ENCODE results near the gene FLG2. TPM values are rescaled to one million over a fixed set of nuclear protein-coding genes. Genes with fewer than 3 reads are reported as not detected.
"Not testable (repeated sequence)": the region's sequence is repeated elsewhere in the genome, so short reads cannot be mapped to it uniquely, and the experiment has no call there.

FLG2 gene
- total and polyA plus RNA-seq, 9 of the 15 experiments (the other 6 are each of a cell fraction or from before 2014, with no cell fraction given): not detected

DNA sequence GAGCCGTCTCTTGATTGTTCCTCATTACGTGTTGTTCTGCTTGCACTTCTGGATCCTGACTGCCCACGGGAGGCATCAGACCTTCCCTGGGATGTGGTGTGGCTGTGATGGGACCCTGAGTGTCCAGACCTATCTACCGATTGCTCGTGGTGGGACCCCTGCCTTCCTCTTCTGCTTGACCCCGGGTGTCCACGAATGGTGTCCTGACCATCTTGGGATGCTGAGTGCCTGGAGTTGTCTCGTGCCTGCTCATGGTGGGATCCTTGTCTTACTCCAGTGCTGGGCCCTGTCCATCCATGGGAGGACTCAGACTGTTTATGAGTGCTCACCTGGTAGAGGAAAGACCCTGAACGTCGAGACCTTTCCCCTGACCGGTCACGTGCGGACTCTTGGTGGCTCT, 47.6 kb downstream of the FLG2 start:
- H4K20me1 ChIP-seq (replicated peaks; ENCODE audit: control insufficient read depth, insufficient read depth, low read length); BruUV-seq (replicated peaks); H3K9me1 ChIP-seq (ENCODE audit: control insufficient read depth, insufficient read depth, low read length); H2AFZ ChIP-seq (ENCODE audit: low read depth, low read length); intact Hi-C loops (cut with micrococcal nuclease); CTCF ChIA-PET (ENCODE audit: low intra/inter-chr PET ratio); H3K36me3 ChIP-seq (ENCODE audit: control insufficient read depth, insufficient read depth, low read length); H3K4me2 ChIP-seq (ENCODE audit: insufficient read depth, low read length); H3K79me2 ChIP-seq (ENCODE audit: control insufficient read depth, insufficient read depth, low read length); ATAC-seq; H3K4me1 ChIP-seq (replicated peaks in 1 of 2; ENCODE audit: control insufficient read depth in 2 of 2, insufficient read depth in 2 of 2, low read length in 2 of 2); H3K9me3 ChIP-seq (replicated peaks; ENCODE audit: control insufficient read depth, insufficient read depth, low read depth, low read length); FAIRE-seq; H3K27ac ChIP-seq (ENCODE audit: extremely low read depth, low read depth, low read length); H3K4me3 ChIP-seq; in situ Hi-C loops (cut with MboI); POLR2A ChIA-PET; DNase-seq (ENCODE audit: extremely low read depth in 1 of 4, low spot score in 3 of 4); H3K9ac ChIP-seq (ENCODE audit: insufficient read depth in 1 of 2, low read depth in 2 of 2, low read length in 2 of 2): not testable (repeated sequence)
- 0% methylated on average over 10 of the region's 13 CpGs for WGBS (ENCODE audit: insufficient coverage, low coverage, missing lambda C conversion rate)
- H3K27me3 ChIP-seq (ENCODE audit: control insufficient read depth in 2 of 2, insufficient read depth in 2 of 2, low read length in 2 of 2): peaks cover 0 to 38% of the 10 kb centered on the region in 2 experiments; a peak in 2 of 5 replicates

DNA sequence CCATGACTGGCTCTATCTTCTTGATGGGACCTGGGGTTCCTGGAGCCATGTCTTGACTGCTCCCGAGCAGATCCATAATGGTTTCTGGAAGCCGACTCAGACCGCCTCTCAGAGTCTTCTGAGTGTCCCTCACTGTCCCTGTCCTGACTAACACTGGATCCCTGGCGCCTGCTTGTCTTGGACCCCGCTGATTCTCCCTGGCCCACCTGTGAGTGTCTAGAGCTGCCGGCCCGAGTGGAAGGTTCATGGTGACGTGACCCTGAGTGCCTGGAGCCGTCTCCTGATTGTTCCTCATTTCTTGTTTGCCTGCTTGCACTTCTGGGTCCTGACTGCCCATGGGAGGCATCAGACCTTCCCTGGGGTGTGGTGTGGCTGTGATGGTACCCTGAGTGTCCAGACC, 49.9 kb downstream of the FLG2 start:
- Histone ChIP-seq H4K20me1 (replicated peaks; ENCODE audit: control insufficient read depth, insufficient read depth, low read length) (no peaks in the 10 kb centered on the region), H2AFZ (ENCODE audit: low read depth, low read length) (no peak overlapping the region), H3K79me2 (ENCODE audit: control insufficient read depth, insufficient read depth, low read length) (no peaks in the 10 kb centered on the region), H3K4me1 (replicated peaks in 1 of 2; ENCODE audit: control insufficient read depth in 2 of 2, insufficient read depth in 2 of 2, low read length in 2 of 2) (no peaks in the 10 kb centered on the region), H3K9me1 (ENCODE audit: control insufficient read depth, insufficient read depth, low read length) (no peaks in the 10 kb centered on the region), H3K9ac (ENCODE audit: insufficient read depth in 1 of 2, low read depth in 2 of 2, low read length in 2 of 2) (no peak overlapping the region), H3K4me3 (no peak overlapping the region), H3K36me3 (ENCODE audit: control insufficient read depth, insufficient read depth, low read length) (no peaks in the 10 kb centered on the region), H3K27me3 (ENCODE audit: control insufficient read depth in 2 of 2, insufficient read depth in 2 of 2, low read length in 2 of 2) (peaks cover 0 to 38% of the 10 kb centered on the region in 2 experiments; a peak in 2 of 5 replicates), H3K4me2 (ENCODE audit: insufficient read depth, low read length) (no peak overlapping the region), H3K27ac (ENCODE audit: extremely low read depth, low read depth, low read length) (no peak overlapping the region), H3K9me3 (replicated peaks; ENCODE audit: control insufficient read depth, insufficient read depth, low read depth, low read length) (no peaks in the 10 kb centered on the region)
- in situ Hi-C loops (cut with MboI): no loop called here
- WGBS (ENCODE audit: insufficient coverage, low coverage, missing lambda C conversion rate): under 1% methylated on average over 9 of the region's 9 CpGs
- intact Hi-C loops (cut with micrococcal nuclease): no loop called here
- no peak for DNase-seq (ENCODE audit: extremely low read depth in 1 of 4, low spot score in 3 of 4)
- CTCF ChIA-PET (ENCODE audit: low intra/inter-chr PET ratio): no interaction called here
- POLR2A ChIA-PET: interaction anchor here (0.8 kb wide), 1 partner anchor 1120 kb away, joined by 3 read pairs; no protein-coding TSS in a partner anchor
- no peak for ATAC-seq
- BruUV-seq (replicated peaks): no TSS peak
- FAIRE-seq: no peak
- TF ChIP-seq ZNF217 (CRISPR knock-in tag; IDR thresholded peaks at IDR 0.05): no peak
- no peak for TF ChIP-seq KLF16 (IDR thresholded peaks at IDR 0.05)
- no peak for TF ChIP-seq ZNF584 (CRISPR knock-in tag; IDR thresholded peaks at IDR 0.05; ENCODE audit: low read depth)
- TF ChIP-seq, protein P1, sequence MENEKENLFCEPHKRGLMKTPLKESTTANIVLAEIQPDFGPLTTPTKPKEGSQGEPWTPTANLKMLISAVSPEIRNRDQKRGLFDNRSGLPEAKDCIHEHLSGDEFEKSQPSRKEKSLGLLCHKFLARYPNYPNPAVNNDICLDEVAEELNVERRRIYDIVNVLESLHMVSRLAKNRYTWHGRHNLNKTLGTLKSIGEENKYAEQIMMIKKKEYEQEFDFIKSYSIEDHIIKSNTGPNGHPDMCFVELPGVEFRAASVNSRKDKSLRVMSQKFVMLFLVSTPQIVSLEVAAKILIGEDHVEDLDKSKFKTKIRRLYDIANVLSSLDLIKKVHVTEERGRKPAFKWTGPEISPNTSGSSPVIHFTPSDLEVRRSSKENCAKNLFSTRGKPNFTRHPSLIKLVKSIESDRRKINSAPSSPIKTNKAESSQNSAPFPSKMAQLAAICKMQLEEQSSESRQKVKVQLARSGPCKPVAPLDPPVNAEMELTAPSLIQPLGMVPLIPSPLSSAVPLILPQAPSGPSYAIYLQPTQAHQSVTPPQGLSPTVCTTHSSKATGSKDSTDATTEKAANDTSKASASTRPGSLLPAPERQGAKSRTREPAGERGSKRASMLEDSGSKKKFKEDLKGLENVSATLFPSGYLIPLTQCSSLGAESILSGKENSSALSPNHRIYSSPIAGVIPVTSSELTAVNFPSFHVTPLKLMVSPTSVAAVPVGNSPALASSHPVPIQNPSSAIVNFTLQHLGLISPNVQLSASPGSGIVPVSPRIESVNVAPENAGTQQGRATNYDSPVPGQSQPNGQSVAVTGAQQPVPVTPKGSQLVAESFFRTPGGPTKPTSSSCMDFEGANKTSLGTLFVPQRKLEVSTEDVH (IDR thresholded peaks at IDR 0.05; ENCODE audit: low read depth, partially characterized antibody): no peak
- no peak for TF ChIP-seq NCOA2 (IDR thresholded peaks at IDR 0.05; ENCODE audit: partially characterized antibody in 2 of 2)
- TF ChIP-seq SP2 (IDR thresholded peaks at IDR 0.05; ENCODE audit: extremely low read depth, low read depth, low read length, poor library complexity, severe bottlenecking): no peak
- no peak for TF ChIP-seq ZNF589 (CRISPR knock-in tag; IDR thresholded peaks at IDR 0.05; ENCODE audit: low read depth)
- no peak for TF ChIP-seq SP1 (CRISPR knock-in tag; IDR thresholded peaks at IDR 0.05)
- TF ChIP-seq, protein P2, sequence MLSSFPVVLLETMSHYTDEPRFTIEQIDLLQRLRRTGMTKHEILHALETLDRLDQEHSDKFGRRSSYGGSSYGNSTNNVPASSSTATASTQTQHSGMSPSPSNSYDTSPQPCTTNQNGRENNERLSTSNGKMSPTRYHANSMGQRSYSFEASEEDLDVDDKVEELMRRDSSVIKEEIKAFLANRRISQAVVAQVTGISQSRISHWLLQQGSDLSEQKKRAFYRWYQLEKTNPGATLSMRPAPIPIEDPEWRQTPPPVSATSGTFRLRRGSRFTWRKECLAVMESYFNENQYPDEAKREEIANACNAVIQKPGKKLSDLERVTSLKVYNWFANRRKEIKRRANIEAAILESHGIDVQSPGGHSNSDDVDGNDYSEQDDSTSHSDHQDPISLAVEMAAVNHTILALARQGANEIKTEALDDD (IDR thresholded peaks at IDR 0.05): no peak
- TF ChIP-seq GABPB1 (CRISPR knock-in tag; IDR thresholded peaks at IDR 0.05): no peak
- no peak for TF ChIP-seq ZNF764 (CRISPR knock-in tag; IDR thresholded peaks at IDR 0.05; ENCODE audit: low read depth)
- TF ChIP-seq FOXJ3 (CRISPR knock-in tag; IDR thresholded peaks at IDR 0.05): no peak
- no peak for TF ChIP-seq COPS2 (conservative IDR thresholded peaks at IDR 0.05)
- TF ChIP-seq NFE2L1 (tag; IDR thresholded peaks at IDR 0.05; ENCODE audit: borderline replicate concordance, low read depth): no peak
